NCI-H187 treated with DMSO at 0.1 percent for 48 hours (cell line): ENCODE data around the gene CARD14.

ENCODE experiments used
- DNase-seq: peaks from one replicate; lab custom pipeline; 2025; lab: John Stamatoyannopoulos, UW

The CARD14 gene

DNA sequence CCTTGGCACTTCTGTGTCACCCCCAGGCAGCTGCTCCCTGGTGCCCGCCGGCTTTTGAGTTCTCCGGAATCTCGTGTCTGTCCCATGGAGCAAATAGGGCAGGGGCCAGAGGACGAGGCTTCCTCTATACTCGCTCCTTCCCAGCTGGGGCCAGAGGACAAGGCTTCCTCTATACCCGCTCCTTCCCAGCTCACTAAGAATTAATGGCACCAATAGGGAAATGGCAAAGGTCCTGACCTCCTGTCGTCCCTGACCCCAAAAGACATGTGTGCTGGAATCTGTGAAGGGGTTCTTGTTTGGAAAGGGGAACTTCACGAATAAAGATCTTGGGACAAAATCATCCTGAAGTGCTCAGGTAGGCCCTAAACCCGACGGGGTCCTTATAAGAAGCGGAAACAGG, 42.7 kb downstream of the CARD14 start:
- DNase-seq, result no peak

DNA sequence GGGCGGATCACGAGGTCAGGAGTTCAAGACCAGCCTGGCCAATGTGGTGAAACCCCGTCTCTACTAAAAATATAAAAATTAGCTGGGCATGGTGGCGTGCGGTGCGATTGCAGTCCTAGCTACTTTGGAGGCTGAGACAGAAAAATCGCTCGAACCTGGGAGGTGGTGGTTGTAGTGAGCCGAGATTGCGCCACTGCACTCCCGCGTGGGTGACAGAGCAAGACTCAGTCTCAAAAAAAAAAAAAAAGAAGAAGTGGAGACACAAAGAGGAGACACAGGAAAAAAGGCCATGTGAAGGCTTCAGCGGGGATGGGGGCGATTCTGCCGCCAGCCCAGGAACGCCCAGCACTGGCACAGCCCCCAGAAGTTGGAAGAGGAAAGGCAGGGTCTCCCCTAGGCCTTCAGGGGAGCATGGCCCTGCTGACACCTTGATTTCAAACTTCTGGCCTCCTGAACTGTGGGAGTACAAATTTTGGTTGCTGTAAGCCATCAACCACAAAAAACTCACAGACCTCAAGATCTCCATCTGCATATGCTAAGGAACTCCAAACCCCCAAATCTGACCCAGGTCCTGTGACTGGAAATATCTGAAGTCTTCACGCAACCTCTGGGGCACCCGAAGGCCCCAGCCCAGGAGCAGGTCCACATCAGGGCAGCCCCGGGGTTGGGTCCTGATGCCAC, 43.3 kb downstream of the CARD14 start:
- no peak for DNase-seq

DNA sequence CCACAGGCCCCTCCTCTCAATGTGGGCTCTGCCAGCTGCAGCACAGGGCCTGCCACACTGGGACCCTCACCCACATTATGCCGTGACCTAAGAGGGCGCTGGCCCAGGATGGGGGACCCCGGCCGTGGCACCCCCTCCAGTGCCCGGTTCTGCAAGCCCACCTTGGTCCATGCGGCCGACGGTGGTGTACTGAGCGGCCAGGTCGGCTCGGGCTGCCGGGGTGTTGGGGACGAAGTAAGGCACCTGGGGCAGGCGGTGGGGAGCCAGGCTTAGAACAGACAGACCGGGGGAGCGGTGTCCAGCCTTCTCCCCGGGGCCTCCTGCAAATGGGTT, 43.8 kb downstream of the CARD14 start:
- DNase-seq, result no peak

DNA sequence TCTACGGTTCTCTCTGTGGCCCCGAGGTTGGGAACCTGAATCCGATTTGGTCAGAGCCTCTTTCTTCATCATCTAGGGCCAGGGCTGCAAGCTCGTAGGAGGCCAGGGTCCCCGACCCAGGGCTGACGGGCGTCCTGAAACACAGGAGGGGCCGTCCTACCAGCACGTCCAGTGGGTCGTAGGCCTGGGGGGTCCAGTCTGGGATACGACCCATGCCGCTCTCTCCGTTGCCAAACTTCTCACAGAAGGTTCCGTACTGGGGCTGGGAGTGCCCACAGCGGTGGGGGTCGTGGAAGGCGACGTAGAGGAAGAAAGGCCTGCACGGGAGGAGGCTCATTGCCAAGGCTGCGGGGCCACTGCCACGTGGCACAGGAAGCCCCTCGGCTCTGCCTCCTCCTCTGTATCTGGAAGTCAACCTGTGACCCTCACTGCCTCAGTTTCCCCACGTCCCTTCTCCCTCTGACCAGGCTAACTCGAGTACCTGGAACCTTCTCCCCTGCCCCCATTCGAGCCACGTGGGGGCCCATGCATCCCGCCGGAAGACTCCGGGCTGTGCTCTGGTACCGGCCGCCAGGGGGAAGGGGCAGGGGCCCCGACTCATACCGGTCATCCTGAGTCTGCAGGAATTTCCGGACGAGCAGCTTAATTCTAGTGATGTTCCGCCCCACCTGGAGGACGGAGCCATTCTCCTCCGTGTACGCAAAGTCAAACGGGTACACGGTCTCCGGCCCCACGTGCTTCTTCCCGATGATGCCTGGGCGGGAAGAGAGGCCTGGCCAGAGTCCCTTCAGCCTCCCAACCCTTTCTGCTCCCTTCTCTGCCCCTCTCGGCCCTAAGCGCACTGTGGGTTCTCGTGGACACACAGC, 44.4 kb downstream of the CARD14 start:
- DNase-seq, result no peak

DNA sequence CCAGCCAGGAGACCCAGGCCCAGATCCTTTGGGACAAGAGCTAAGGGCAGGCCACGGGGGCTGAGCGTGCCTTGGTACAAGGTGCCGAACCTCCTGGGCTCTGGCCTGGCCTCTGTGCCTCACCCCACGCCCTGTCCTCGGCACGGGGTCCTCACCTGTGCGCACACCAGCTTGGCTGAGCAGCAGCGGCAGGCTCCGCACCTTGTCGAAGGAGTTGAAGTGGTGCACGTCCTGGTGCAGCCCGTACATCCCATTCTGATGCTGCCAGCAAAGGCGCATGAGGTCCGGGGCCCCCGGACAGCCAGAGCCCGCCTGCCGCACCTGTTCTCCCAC, 45.0 kb downstream of the CARD14 start:
- no peak for DNase-seq

DNA sequence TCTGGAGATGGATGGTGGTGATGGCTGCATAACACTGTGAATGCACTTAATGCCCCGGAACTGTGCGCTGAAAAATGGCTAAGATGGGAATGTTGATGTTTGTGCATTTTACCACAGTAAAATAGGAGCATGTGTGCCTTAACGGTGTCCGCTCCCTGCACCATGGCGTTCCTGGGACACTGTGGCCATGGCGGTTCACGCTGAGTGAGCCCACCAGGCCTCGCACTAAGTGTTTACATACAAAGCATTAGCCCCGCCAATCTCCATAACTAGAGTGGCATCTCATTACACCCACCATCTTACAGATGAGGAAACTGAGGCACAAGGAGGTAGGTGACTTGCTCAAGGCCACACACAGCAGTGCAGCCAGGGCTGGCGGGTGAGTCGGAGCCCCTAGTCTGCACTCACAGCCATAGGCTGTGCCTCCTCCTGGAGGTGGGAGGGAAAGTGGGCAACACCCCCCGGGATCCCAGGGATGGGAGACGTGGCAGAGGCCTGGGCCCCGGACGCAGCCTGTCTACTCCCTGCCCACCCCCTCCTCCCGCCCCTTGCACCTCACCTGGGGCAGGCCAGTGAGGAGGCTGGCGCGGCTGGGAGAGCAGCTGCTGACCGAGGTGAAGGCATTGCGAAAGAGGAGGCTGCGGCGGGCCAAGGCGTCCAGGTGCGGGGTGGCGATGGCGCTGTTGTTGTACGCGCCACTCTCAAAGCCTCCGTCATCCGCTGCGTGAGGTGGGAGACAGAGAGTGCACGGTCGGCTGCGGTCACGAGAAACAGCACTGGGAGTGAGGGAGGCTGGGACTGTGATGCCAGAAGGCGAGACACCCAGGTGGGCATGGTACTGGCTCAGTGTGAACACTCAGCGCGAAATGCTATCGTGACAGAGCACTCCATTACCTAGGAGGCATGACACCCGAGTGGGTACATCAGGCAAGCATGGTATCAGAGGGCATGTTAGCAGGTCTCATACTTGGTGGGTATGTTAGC, 46.9 kb downstream of the CARD14 start:
- no peak for DNase-seq

DNA sequence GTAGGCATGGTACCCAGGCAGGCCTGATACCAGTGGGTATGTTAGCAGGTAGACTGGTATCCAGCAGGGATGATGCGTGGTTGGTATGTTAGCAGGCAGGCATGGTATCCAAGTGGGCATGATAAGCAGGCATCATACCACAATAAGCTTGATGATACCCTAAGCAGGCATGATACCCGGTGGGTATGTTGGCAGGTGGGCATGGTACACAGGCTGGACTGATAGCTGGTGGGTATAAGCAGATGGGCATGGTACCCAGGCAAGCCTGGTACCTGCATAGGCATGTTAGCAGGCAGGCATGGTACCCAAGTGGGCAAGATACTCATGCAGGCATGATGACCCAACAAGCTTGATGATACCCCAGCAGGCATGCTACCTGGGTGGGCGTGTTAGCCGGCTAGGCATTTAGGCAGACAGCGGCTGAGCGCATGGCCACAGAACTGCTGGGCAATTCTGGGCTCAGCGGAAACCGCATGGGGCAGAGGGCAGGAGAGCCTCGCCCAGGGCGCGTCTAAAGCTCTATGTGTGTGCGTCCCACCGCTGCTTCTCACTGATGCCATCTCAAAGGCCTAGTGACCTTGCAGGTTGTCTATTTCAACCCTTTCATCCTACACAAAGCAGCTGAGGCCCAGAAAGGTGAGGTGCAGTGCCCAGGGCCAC, 48.0 kb downstream of the CARD14 start:
- DNase-seq, result no peak

DNA sequence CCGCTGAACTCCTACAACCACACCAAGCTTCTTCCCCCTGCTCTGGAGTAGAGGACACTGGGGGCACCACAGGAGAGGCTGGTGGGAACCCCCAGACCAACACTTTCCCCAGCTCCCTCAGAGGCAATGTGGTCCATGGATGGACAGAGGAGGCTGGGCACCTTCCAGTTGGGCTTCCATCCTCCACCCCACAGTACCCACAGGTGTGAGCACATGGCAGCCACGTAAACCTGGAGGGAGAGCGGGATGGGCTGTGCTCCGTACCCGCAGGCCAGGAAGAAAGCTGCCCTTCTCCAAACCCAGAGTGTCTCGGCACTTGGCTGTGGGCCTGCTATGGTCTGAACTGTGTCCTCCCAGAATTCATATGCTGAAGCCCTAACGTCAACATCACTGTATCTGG, 48.6 kb downstream of the CARD14 start:
- no peak for DNase-seq

DNA sequence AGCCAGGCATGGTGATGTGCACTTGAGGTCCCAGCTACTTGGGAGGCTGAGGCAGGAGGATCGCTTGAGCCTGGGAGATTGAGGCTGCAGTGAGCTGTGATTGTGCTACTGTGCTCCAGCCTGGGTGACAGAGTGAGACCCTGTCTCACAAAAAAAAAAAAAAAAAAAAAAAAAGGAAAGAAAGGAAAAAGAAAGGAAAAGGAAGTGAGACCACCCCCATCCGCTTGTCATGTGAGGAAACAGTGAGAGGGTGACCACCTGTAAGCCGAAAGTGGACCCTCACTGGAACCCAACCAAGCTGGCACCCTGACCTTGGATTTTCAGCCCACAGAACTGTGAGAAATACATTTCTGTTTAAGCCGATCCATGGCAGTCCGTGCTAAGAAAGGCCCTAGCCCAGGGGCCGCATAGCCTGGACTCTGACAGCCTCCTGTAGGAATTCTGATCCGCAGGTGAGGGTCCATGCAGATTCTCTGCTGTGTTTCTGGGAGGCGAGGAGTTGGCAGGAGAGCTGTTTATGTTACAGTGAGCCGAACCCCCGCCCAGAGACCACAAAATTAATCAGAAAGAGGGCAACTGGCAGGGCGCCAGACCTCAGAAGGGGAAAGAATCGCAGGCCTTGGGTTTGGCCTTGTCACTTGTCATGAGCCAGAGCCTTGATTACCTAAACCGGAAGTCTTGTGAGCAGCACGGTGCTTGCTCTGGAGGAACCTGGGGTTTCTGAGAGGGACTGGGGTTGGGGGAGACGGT, 49.4 kb downstream of the CARD14 start:
- no peak for DNase-seq

DNA sequence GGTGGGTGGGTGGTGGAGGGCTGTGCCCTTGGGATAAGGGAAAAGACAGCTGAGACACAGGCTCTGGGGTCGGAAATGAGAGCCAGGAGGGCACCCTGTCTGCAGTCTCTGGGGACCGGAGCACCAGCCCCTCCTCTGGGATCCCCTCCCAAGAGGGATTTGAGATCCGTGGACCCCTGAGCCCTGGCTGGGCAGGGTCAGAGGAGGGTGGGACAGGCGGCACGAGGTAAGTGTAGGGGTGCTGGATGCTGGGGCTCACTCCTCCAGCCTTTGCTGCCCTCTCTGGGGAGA, 49.9 kb downstream of the CARD14 start:
- no peak for DNase-seq

DNA sequence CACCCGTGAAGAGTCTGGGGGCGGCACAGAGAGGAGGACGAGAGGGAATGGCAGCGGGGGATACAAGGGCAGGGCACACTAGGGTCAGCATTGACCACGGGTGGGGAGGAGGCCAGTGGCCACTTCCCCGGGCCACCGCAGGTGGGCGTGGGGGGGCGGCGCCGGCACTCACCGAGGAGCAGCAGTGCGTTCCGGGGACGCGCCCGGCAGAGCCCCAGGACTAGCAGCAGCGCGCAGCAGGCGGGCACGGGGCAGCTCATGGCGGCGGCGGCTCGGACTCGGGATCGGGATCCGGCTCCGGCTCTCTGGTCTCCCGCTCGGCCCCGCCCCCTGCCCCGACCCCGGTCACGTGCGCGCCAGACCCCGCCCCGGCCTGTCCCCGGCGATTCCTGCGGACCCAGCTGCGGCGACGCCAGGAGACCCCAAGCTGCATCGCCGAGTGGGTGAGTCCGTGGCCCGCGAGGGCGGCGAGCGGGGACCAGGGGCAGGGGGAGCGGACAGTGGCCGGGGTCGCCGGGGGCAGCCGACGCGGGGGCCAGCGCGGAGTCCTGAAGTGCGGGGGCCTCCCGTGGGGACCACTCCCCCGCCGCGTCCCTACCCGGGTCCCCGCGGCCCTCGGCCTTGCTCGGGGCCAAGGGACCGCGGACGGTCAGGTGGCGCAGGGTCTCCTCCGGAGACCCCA, 50.4 kb downstream of the CARD14 start, which contains the start of the genes SGSH and SLC26A11:
TSS of gene SGSH (minus strand) at position 280 of the 682 bp plus-strand sequence. CDS start at position 260, 20 bp downstream.
TSS of gene SLC26A11 (plus strand) at position 374 of the 682 bp plus-strand sequence. CDS start 1,134 bp downstream, outside the sequence.
- no peak for DNase-seq

DNA sequence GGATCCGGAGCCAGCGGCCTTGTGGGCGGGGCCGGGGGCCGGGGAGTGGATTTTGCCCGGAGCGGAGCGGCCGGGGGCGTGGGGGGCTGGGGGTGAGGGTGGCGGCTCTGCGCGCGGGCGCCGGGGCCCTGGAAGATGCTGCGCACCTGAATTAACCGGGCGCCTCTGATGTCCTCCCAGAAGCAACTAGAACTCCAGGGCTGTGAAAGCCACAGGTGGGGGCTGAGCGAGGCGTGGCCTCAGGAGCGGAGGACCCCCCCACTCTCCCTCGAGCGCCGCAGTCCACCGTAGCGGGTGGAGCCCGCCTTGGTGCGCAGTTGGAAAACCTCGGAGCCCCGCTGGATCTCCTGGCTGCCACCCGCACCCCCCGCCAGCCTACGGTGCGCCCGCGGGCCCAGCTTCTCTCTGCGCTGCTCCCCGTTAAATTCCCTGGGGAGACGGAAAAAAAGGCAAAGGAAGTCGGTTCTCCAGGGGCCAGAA, 50.9 kb downstream of the CARD14 start:
- DNase-seq, result no peak

DNA sequence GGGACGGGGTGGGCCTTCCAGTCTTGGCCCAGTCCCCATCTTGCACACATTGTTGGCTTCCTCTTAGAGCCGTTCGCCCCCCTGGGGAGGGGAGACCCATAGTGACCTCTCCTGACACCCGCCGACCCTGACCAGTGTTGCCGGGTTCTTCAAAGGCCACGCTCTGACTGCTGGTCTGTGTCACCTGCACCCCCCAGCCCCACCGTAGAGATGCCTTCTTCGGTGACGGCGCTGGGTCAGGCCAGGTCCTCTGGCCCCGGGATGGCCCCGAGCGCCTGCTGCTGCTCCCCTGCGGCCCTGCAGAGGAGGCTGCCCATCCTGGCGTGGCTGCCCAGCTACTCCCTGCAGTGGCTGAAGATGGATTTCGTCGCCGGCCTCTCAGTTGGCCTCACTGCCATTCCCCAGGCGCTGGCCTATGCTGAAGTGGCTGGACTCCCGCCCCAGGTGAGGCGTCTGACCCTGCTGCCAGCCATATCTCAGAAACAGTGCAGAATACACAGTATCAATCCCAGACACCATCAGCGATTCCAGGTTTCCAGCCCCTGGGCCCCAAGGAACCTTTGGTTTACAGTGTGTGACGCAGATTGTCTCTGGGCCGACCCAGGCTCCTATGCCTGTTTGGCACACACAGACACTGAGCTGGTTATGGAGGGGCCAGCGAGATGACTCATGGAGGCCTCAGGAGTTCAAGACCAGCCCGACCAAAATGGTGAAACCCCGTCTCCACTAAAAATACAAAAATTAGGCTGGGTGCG, 51.7 kb downstream of the CARD14 start:
- DNase-seq, result no peak

DNA sequence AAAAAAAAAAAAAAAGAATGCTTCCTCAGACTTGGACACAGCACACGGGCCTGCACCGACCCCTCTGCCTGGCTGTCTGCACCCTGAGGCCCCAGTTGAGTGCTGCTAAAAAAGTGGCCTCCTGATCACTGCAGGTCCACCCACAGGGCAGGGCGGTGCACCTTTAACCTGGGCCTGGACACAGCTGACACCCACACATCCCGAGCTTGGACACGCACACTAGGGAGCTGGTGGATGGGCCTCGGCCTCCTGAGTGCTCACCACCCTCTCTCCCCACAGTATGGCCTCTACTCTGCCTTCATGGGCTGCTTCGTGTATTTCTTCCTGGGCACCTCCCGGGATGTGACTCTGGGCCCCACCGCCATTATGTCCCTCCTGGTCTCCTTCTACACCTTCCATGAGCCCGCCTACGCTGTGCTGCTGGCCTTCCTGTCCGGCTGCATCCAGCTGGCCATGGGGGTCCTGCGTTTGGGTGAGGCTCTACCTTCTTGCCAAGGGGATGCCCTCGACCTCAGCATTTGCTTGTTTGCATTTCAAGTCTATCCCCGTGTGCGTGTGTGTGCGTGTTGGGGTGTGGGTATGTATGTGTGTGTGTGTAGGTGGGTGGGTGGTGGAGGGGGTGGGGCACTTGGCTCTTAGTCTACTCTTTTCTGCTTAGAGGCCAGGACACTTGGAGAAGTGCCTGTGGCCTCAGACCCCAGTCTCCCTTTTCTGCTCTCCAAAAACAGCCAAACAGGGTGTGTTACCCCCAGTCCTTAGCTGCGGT, 52.7 kb downstream of the CARD14 start:
- DNase-seq, result no peak

DNA sequence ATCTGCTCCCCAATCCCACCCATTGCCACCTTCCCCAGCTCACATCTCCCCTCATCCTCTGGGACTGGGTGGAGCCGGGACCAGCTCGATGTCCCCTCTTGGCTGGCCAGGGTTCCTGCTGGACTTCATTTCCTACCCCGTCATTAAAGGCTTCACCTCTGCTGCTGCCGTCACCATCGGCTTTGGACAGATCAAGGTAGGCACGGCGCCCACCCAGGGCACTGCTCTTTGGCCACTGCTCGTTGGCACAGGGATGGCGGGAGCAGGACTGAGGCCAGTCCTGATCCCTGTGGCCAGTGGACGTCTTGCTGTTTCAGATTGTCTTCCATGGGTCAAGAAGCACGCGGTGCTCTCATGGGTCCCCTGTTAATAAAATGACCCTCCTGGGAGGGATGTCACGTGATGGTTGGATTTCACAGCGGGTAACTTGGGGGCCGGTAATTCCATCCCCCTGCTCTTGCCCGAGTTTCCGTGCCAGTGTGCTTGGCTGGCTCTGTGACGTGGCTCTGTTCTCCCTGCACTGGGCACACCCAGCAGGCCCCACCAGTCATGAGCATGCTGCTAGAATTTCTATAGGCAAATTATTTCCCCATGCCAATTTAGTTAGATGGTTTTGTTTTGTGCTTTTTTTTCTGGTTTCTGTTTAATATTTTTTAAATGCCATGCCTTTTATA, 53.4 kb downstream of the CARD14 start:
- no peak for DNase-seq

DNA sequence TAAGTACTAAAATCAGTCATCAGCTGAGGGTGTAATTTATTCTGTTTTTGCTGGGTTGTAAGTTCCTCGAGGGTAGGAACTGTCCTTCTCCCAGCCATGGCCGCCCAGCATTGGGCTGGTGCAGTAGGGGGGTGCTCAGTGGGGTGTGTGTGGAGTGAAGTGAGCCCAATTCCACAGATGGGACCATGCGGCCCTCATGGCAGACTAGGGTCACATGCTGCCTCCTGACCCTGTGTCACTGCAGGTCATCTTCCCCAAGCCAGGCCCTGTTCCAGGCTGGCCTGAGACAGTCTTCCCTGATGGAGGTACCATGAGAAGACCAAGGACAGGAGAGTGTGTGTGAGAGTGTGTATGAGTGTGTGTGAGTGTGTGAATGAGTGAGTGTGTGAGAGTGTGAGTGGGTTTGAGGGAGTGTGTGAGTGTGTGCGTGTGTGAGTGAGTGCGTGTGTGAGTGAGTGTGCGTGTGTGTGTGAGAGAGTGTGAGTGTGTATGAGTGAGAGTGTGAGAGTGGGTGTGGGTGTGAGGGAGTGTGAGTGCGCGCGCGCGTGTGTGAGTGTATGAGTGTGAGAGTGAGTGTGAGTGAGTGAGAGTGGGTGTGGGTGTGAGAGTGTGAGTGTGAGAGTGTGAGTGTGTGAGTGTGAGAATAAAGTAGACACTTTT, 54.1 kb downstream of the CARD14 start:
- no peak for DNase-seq

DNA sequence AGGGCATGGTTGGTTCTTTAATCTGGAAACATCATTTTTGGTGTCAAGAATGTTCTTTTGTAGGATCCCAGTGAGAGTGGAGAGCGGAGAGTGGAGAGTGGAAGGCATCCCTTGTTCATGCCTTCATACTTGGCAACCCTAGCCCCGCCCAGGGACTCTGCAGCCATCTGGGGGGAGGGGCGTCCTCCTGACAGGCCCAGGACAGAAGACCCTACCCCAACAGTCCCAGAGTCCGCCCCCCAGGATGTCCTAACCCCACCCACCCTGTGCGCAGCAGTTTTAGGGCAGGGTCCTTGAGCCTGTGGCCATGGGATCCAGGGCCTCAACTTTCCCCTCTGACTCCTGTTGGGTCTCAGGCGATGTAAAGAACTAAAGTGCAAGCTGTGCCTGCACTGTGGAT, 54.9 kb downstream of the CARD14 start:
- DNase-seq, result no peak

DNA sequence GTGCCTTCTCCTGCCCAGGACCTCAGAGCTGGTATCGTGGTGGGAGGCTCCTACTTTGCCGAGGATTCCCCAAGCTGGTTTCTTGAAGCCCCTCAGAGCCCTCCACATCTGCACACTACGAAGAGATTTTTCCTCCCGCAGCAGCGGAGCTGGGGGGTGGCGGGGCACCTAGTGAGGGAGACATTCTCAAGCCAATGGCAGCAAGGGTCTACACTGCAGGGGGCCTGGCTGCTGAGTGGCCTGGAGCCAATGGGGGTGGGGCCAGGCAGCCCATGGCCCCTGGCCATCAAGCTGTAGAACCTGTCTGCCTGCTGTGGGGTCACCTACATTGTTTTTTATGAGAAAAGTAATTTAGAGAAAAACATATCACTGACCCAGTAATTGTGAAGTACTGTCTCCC, 55.4 kb downstream of the CARD14 start:
- DNase-seq, result no peak
